Stimulated activated CD4-positive, alpha-beta T cell treated with anti-CD3 and anti-CD28 coated beads, Interleukin-1b, Interleukin-23, amount 100 ng/mL, for 4 hours (primary cell): ENCODE measurements around the gene NPBWR2.

Experiments
- DNase-seq, 2 donors: peaks; one replicate each; pipeline ENCODE4 v3.0.0-alpha.2; 2020; ENCODE audit warnings: low read depth in 2 of 2

NPBWR2 gene

GRCh38 chr20:64084685-64085152 lies 22.6 kb downstream of the NPBWR2 start:
- DNase-seq, result no peak

GRCh38 chr20:64083804-64084684 lies 23.3 kb downstream of the NPBWR2 start, which contains the start of gene LKAAEAR1:
TSS of gene LKAAEAR1 (minus strand) at chr20:64084398. CDS start at chr20:64084219, 179 bp downstream.
- DNase-seq, result no peak

DNA sequence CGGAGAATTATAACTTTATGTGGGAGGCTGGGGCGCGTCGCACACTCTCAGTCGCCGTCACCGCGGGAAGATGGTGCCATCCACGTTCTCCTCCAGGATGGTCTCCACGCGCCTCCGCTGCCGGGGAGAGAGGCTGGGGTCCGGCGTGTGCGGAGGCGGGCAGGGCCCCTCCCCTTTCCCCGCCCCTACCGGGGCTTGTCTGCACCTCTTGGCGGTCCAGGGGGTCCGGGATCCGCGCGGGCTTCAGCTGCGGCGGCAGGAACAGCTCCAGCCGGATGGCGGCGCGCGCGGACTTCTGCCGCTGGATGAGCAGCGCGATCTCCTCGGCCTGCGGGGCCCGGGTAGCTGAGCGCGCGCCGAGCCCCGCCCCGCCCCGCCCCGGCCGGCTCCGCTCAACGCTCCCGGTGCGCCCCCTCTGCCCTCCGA lies 24.0 kb downstream of the NPBWR2 start:
- peak; percentile 56 to 69 for DNase-seq

DNA sequence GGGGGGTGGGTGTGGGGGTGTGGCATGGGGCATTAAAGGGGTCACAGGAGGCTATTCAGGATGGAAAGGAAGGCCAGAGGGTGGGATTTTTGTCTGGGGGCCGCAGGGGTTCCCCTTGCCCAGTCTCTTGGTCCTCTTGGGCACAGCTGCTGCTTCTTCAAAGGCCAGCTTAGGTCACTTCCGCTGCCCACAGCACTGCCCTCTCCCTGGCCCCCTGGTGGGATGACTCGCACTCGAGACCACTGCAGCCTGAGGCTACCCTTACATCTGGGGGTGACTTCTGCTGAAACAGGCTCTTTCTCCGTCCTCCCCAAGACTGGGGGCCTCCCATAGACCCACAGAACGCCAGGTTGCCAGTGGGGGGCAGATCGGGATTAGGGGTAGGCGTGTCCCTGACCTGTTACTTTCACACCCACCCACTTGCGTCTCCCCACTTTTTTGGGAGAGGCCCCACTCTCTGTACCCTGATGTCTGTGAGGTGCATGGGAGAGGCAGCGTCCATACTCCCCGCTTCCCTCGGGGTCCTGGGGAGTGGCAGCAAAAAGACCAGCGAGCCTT lies 24.5 kb downstream of the NPBWR2 start:
- DNase-seq, result no peak

DNA sequence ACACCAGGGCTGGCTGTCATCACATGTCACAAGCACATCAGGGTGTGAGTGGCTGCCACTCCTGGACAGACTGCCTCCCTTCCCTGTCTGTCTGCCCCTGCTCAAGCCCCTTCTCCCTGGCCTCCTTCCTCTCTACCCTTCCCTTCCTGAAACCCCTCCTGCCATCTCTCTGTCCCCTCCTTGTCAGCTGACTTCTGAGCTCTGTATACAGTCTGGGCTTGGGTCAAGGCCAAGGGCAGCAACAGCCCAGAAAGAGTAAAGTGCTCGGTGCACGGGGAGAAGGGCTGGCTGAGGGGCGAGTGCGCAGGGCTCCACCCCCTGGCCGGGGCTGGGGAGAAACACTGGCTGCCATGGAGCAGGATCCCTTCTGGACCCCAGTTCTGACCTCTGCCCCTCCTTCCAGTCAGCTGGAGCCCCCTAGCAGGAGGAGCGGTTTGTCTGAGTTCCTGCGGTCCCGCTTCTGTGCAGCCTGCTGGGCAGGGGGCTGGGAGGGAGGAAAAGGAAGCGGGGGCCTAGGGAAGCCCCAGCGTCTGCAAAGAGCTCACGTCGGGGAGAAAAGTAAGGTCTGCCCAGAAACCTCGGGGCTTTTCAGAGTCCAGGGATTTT lies 25.1 kb downstream of the NPBWR2 start:
- DNase-seq, result no peak

GRCh38 chr20:64081624-64081964 lies 25.8 kb downstream of the NPBWR2 start:
- DNase-seq, result no peak

DNA sequence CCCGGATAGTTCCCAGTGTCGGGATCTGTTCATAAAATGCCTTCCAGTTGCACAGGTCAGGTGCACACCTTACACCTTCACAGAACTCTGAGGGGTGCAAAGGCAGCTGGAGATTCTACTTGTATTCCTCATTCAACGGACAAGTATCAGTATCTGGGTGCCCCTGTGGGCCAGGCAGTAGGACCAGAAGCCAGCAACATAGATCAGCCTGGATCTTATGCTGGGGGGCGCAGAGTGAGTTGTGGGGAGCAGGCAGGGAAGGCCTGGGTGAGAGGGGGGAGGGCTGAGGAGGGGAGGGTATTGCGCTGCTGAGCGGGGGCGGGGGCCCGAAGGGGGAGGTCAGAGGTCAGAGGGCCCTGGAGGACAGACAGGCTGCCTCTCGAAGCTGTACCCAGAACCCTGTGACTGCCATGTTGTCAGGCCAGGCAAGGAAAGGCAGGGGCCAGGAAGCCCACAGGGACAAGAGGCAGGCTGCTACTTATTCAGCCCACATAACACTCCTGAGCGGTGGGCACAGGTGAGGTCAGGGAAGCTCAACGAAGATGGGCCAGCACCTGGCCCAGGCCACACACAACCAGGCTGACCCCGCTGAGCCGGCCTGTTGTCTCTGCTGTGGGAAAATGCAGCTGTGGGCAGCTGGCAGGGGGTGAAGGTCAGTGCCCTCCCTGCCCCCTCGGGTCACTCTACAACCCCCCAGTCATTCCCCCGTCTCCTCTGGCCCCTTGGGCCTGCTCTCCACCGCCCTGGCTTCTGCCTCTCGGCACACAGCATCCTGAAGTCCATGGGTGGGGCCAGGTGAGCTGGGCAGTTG lies 26.3 kb downstream of the NPBWR2 start:
- DNase-seq, result no peak

GRCh38 chr20:64080013-64080812 lies 27.2 kb downstream of the NPBWR2 start, which contains the start of gene OPRL1:
TSS of gene OPRL1 (plus strand) at chr20:64080082. CDS start at chr20:64092721, 12,639 bp downstream.
- peak in 1 of 2 donors; percentile 28 for DNase-seq

- peak; percentile 47 to 65 for DNase-seq
Observed at GRCh38 chr20:64079273-64080012, 27.9 kb downstream of the NPBWR2 start, which contains the start of gene RGS19. TSS of gene RGS19 (minus strand) at chr20:64079518. CDS start at chr20:64076886, 2,632 bp downstream.

DNA sequence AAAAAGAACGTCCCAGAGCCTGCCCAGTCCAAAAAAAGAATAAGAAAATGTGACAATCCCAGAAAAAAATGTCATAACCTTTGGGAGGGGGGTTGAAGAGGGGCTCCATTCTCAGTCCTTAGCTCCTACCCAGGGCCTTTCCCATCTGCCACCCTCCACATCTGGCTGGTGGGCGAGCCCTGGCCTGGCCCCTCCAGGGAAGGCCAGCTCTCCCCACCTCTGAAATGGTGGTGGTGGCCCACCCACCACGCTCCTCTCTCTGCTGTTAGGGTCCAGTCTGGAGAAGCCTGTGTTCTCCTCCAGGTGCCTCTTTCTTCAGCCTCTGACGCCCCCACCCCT lies 28.5 kb downstream of the NPBWR2 start:
- no peak for DNase-seq

DNA sequence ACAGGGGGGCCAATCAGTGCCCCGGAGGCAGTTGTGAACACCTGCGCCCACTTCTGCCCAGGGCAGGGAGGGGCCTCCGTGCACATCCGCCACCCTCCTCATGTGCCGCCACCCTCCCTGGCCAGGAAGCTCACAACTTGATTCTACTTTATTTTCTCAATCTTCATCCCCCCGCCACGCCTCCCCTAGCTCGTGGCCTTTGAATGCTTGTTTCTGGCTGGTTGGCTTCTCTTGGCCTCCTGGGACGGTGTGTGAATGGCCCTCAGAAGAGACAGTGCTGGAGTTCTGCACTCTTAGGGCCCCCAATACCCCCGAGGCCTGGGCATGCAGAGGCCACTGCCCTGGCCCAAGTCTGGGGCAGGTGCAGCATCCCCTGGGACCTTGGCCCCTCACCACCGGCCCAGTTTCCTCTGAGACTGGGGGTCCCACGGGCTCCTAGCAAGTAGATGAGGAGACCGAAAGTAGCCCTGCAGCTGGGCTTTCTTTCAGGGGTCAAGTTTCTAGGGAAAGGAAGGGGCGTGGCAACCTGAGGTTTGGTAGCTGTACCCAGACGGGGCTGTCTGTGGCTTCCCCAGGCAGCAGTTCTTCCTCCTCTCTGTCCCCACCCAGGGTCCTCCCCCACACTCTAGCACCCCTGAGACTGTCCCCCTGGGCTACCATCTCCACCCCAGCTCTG lies 29.4 kb downstream of the NPBWR2 start:
- DNase-seq, result peak in 1 of 2 donors; percentile 29

DNA sequence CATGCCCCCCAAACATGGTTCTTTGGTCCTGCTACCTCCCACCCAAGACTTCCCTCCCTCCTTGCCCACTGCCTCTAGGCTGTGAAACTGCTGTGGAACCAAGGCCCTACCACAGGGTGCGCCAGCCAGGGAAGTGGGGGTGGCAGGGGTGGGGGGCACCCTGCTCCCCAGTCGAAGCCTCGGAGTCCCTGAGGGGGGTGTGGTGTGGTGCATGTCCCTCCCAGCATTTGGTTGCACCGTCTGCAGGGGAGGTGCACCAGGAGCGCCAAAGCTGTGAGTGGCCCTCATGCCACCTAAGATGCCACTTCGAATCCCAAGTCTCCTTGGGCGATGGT lies 29.9 kb downstream of the NPBWR2 start:
- DNase-seq, result no peak

DNA sequence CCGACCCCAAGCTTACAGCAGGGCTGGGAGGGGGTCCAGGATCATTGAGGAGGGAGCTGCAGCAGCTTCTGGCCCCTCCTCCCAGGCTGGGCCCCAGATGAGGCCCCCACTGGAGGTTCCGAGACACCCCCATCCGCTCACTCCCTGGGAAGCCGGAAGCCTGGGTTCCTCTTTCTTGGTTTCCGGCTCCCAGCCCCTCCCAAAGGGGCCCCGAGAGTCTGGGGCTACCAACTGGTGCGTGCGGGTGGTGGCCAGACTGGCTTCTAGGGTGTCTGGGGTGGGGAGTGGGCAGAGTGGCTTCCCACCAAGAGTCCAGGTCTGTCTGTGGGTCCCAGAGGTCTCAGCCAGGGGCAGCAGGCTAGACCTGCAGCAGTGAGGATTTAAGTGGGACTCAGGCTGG lies 30.3 kb downstream of the NPBWR2 start:
- no peak for DNase-seq

GRCh38 chr20:64076061-64076997 lies 31.0 kb downstream of the NPBWR2 start:
- no peak for DNase-seq

- DNase-seq, result no peak
Observed at GRCh38 chr20:64075556-64075955, 31.8 kb downstream of the NPBWR2 start.

GRCh38 chr20:64074963-64075362 lies 32.4 kb downstream of the NPBWR2 start:
- no peak for DNase-seq

- DNase-seq, result no peak
Observed at GRCh38 chr20:64074184-64074789, 33.1 kb downstream of the NPBWR2 start.
